Hematopoietic multipotent progenitor cell treated with erythropoietin and hydrocortisone succinate and interleukin-3 and kit ligand, for 15 days (in vitro differentiated cells): ENCODE data around the gene EFCAB11.

Experiments
- DNase-seq: peaks from one replicate; pipeline ENCODE4 v3.0.0-alpha.2; 2015; ENCODE audit warnings: low spot score

EFCAB11 gene

DNA sequence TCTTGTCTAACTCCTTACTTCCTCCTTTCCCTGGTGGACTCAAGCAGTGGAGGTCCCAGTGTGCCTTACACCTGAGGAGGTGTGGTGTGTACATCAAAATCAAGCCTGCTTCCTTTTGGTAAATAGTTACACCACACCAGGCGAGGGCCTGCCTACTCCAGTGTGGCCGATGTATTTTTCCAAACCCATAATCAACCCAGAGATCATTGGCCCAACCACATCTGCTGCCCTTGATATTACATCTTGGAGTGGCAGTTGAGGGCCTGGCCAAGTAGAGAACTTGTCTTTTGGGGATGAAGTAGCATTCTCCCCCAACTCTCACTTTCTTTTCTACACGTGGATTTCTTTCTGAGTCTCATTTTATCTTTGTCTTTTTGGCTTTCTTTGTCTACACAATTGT, 187.4 kb downstream of the EFCAB11 start:
- no peak for DNase-seq

DNA sequence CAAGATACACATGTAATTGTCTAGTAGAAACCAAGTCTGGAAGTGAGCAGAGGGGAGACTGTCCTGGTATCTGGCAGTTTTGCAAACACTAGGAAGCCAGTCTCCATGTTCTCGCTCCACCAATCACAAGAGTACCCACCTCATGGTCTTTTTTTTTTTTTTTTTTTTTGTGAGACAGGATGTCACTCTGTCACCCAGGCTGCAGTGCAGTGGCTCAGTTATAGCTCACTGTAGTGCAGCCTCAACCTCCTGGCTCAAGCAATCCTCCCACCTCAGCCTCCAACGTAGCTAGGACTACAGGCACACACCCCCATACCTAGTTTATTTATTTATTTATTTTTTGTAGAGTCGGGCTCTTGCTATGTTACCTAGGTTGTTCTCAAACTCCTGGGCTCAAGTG, 189.2 kb downstream of the EFCAB11 start:
- DNase-seq: no peak

DNA sequence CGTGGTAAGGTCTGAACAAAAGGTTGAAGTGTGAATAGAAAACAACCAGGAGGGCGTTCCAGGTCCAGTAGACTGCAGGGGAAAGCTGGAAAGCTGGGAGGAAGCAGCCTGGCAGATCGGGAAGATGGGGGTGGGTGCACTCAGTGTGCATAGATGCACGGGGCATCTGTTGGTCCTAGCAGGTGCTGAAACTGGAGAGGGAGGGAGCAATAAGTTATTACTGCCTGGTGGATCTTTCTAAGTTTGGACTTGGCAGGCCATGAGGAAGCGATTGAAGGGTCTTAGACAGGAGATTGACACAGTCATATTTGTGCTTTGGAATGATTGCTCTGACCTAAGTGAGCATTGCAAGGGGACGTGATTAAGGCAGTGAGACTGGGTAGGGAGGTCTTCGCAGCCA, 194.4 kb downstream of the EFCAB11 start:
- DNase-seq: no peak

DNA sequence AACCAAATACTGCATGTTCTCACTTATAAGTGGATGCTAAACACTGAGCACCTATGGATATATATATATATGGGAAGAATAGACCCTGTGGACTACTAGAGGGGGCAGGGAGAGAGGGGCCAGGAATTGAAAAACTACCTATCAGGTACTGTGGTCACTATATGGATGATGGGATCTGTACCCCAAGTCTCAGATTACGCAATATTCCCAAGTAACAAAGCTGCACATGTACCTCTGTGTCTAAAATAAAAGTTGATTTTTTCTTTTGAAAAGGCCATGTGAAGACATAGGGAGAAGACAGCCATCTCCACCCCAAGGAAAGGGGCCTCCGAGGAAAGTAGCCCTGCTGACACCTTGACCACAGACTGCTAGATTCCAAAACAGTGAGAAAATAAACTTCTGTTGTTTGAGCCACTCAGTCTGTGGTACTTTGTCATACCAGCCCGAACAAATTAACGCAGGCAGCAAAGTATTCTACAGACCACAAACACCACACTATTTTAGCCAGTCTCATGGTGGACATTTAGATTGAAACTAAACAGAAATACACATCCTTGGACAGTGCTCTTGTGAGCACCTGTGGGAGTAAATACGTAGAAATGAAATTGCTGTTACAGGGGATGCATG, 197.1 kb downstream of the EFCAB11 start:
- no peak for DNase-seq

DNA sequence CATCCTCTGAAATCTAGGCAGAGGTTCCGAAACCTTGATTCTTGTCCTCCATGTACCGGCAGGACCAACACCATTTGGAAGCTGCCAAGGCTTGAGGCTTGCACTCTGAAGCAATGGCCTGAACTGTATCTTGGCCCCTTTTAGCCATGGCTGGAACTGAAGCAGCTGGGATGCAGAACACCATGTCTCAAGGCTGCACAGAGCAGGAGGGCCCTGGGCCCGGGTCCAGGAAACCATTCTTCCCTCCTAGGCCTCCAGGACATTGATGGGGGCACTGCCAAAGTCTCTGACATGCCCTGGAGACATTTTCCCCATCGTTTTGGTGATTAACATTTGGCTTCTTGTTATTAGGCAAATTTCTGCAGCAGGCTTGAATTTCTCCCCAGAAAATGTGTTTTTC, 198.7 kb downstream of the EFCAB11 start:
- no peak for DNase-seq

DNA sequence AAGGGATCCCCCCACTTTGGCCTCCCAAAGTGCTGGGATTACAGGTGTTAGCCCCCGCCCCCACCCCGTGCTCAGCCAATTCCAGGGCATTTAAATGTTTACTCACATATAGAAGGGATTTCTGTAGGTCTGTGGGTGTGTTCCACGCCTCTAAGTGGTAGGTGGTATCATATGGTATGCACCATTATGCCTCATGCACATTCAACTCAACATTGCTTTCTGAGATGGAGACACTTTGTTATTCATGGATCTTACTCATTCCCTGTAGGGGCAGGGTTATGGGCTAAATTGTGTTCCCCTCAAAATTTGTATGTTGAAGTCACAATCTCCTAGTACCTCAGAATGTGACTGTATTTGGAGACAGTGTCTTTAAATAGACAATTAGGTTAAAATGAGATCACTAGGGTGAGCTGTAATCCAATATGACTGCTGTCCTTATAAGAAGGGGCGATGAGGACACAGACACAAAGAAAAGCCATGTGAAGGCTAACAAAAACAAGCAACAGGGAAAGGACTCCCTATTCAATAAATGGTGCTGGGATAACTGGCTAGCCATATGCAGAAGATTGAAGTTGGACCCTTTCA, 200.6 kb downstream of the EFCAB11 start:
- no peak for DNase-seq

DNA sequence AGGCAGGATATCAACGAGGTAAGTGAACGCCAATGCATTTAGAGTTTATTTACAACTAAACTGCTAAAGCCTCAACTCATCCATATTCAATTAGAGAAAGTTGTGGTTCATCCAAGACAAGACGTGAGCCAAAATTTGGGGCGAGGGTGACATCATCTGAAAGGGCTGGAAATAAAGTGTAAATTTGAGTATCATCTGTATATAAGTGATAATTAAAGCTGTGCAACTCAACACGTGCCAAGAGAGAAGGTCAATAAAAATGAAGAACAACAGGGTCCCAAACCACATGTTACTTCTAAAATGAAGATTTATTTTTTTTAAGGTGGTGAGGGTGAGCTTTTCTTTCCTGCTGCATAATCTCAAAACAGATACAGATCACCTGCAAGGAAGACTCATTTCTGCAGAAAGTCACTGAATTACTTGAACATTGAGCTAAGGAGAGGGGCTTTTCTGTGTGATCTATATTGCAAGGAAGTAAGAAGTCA, 203.6 kb downstream of the EFCAB11 start:
- no peak for DNase-seq

DNA sequence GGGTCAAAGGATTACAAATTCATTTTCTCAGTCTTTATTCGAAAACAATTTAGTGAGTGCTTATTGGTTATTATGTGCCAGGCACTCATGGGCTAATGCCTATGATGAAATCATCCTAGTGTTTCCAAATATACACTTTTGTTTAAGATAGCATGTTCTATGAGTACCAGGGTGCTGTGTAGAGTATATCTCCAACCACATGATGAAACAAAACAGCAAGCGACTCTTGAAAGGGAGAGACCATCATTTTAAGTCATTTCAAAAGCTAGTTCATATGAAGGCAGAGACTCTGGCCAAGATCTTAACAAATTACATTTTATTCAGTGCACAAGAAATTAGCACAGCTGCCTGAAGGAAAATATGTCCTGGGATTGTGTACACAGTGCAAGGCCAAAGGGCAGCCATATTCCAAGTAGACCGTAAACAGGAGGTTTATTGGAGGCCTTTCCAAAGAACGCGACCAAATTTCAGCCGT, 204.2 kb downstream of the EFCAB11 start:
- no peak for DNase-seq

DNA sequence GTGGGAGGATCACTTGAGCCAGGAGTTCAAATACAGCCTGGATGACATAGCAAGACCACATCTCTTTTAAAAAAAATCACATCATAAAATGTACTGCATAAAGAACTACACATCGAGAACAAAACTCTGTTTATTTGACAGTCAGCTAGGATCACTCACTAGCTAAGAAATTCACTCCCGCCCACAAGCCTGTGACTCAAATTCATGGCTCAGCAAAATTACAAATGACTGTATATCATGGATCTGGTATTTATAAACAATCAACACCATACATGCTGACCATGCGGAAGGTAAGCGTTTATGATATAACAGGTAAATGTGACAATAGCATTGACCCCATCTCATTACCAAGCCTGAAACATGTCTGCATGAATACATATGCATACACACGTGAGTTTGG, 206.5 kb downstream of the EFCAB11 start:
- DNase-seq: no peak

DNA sequence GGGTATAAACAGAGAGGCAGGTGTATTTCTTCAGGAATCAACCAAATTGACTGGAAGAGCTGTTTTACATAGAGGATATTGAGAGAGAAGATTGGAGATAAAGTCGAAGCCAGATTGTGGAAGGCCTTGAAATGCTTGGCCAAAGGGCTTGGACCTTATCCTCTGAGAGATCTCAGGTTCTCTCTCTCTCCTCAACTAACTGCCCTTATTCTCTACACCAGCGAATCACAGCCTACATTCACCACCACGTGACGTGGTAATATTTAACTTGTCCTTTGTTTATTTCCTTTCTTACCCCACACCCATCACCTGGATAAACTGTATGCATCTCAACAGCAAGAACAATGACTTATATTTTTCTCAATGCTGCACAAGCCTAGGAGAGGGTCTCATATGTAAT, 207.4 kb downstream of the EFCAB11 start:
- no peak for DNase-seq

DNA sequence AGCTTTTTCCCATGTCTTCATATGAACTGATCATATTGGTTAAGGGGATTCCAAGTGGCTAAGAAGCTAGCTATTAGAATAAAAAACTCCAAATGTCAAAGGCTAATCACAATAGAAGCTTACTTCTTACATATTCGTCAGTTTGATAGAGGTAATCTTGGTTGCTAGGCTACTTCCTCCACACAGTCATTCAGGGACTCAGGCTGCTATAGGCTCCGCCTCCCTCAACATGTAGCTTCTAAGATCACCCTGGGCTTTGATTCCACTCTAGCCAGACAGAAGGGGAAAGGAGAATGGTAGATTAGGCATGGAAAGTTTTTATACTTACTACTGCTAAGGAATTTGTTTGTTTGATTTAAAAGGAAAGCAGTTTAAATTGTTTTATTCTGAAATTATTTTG, 207.9 kb downstream of the EFCAB11 start:
- no peak for DNase-seq

DNA sequence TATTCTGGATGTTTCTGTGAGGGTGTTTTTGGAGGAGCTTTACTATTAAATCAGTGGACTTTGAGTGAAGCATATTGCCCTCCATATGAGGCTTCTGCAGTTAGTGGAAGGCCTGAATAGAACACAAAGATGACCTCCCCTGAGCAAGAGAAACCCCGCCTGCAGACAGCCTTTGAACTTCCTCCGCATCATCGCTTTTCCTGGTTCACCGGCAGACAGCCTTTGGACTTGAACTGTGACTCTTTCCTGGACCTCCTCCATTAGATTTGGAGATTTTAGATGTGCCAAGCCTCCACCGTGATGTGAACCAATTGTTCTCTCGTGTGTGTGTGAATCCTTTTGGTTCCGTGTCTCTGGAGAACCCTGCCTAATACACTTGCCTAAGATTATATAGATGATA, 208.4 kb downstream of the EFCAB11 start:
- DNase-seq: no peak
